GM12891 (cell line): ENCODE data around the gene HSPA12B.

ENCODE experiments used
- POLR2A ChIP-seq: IDR thresholded peaks from 2 replicates; pipeline ENCODE4 v1.6.1; 2011; ENCODE audit warnings: low read depth, low read length, control low read depth
- POLR2AphosphoS5 ChIP-seq: IDR thresholded peaks from 2 replicates; pipeline ENCODE4 v1.6.1; 2011; ENCODE audit warnings: low read depth, low read length, control low read depth
- POU2F2 ChIP-seq: IDR thresholded peaks from 2 replicates; pipeline ENCODE4 v1.6.1; 2011; ENCODE audit warnings: low read depth, mild to moderate bottlenecking, control low read depth, low read length, moderate library complexity
- SPI1 ChIP-seq: IDR thresholded peaks from 2 replicates; pipeline ENCODE4 v1.6.1; 2011; ENCODE audit warnings: low read depth, low read length, control low read depth
- TAF1 ChIP-seq: IDR thresholded peaks from 2 replicates; pipeline ENCODE4 v1.6.1; 2011; ENCODE audit warnings: low read depth, low read length, control low read depth

DNA sequence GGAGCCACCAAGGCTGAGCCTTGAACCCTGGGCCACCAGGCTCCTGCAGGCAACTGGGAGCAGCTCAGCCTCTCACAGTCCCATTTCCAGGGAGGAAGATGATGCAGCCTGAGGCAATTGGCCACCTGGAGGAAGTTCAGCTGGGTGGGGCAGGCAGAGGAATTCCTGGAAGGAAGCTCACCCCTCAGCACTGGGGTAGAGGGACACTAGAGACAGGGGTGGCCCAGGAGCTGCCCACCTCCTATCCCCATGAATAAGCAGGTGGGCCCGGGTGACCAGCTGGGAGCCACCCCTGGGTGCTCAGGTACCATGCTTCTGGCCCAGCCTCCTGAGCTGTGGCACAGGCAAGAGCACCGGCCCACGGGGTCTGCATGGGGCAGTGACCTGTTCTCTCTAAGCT lies 3.6 kb upstream of the HSPA12B start:
- TF ChIP-seq POLR2A: no peak
- TF ChIP-seq POLR2AphosphoS5: no peak
- TF ChIP-seq POU2F2: no peak
- TF ChIP-seq TAF1: no peak
- no peak for TF ChIP-seq SPI1
